Tibial artery (tissue), 4 donors: Measurements from ENCODE around the gene RIMBP2.
"Not testable (repeated sequence)": the region's sequence is repeated elsewhere in the genome, so short reads cannot be mapped to it uniquely, and the experiment has no call there.

ENCODE experiments used
- DNase-seq, 2 donors: peaks; one replicate each; pipeline ENCODE4 v3.0.0-alpha.2; 2019
- H3K27ac ChIP-seq, 2 donors: fragments of 200-600 bp; sonication (generic) in 1 of 2; 1 replicate in 1 of 2; 2 replicates in 1 of 2; pipeline ENCODE4 v1.5.1; 2018 to 2019; ENCODE audit warnings: mild to moderate bottlenecking in 1 of 2
- H3K27me3 ChIP-seq, 2 donors: fragments of 200-600 bp; sonication (generic) in 1 of 2; one replicate each; pipeline versions ENCODE4 v1.5.1 to v1.6.0; 2016 to 2019
- H3K36me3 ChIP-seq, 3 donors: fragments of 200-600 bp; sonication (generic) in 2 of 3; one replicate each; pipeline ENCODE4 v1.5.1; 2016 to 2019; ENCODE audit warnings: mild to moderate bottlenecking in 2 of 3
- H3K4me1 ChIP-seq, 4 donors: fragments of 200-600 bp; sonication (generic) in 2 of 4; 1 replicate in 3 of 4; 2 replicates in 1 of 4; pipeline ENCODE4 v1.5.1; 2016 to 2019
- H3K4me3 ChIP-seq, 2 donors: fragments of 200-600 bp; sonication (generic) in 1 of 2; 1 replicate in 1 of 2; 2 replicates in 1 of 2; pipeline ENCODE4 v1.5.1; 2018 to 2019; ENCODE audit warnings: mild to moderate bottlenecking in 2 of 2
- H3K9me3 ChIP-seq, 3 donors: fragments of 200-600 bp; sonication (generic) in 1 of 3; one replicate each; pipeline ENCODE4 v1.5.1; 2016 to 2019
- intact Hi-C: fragments of 100-400 bp; cut with DNase I; formaldehyde crosslinking; loops from one replicate; pipeline ENCODE4 v1.15.0; 2023; ENCODE audit warnings: low total_unique reads
- TF ChIP-seq, protein P1 (sequence below), 2 experiments: fragments of 200-600 bp in 1 of 2; fragments of 450-650 bp in 1 of 2; IDR thresholded peaks; one replicate each; pipeline ENCODE4 v1.5.1; 2017 to 2019; ENCODE audit warnings: antibody characterized with exemption in 2 of 2, mild to moderate bottlenecking in 1 of 2, moderate library complexity in 1 of 2

Gene RIMBP2

DNA sequence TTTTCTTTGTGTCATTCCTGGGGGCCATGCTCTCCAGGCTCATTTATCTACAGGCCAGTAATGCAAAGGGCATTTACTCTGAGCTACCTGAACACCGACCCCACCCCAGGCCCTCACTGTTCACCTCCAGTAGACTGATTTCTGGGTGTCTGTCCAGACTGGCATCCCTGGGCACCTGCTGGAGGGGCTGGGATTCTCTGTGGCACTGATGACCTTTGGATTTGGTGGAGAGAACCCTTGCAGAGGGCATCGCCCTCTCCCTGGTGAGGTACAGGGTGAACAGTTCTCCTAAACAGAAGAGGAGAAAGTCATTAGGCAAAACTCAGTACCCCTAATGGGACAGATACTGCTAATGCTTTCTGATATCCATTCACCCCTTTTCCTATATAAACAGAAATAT is 27.1 kb upstream of the RIMBP2 start:
- peaks cover 0 to 9% (median 6%) of the 10 kb centered on the region in 3 donors for H3K9me3 ChIP-seq
- H3K4me1 ChIP-seq, result peaks cover 0 to 5% (median 0%) of the 10 kb centered on the region in 4 donors
- intact Hi-C loops, result no loop called here
- no peaks in the 10 kb centered on the region for H3K36me3 ChIP-seq
- no peak for DNase-seq
- TF ChIP-seq, protein P1, sequence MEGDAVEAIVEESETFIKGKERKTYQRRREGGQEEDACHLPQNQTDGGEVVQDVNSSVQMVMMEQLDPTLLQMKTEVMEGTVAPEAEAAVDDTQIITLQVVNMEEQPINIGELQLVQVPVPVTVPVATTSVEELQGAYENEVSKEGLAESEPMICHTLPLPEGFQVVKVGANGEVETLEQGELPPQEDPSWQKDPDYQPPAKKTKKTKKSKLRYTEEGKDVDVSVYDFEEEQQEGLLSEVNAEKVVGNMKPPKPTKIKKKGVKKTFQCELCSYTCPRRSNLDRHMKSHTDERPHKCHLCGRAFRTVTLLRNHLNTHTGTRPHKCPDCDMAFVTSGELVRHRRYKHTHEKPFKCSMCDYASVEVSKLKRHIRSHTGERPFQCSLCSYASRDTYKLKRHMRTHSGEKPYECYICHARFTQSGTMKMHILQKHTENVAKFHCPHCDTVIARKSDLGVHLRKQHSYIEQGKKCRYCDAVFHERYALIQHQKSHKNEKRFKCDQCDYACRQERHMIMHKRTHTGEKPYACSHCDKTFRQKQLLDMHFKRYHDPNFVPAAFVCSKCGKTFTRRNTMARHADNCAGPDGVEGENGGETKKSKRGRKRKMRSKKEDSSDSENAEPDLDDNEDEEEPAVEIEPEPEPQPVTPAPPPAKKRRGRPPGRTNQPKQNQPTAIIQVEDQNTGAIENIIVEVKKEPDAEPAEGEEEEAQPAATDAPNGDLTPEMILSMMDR (IDR thresholded peaks at IDR 0.05), result no peak
- no peak overlapping the region for H3K27ac ChIP-seq
- H3K4me3 ChIP-seq, result no peak overlapping the region
- peaks cover 0 to 21% of the 10 kb centered on the region in 2 donors for H3K27me3 ChIP-seq

DNA sequence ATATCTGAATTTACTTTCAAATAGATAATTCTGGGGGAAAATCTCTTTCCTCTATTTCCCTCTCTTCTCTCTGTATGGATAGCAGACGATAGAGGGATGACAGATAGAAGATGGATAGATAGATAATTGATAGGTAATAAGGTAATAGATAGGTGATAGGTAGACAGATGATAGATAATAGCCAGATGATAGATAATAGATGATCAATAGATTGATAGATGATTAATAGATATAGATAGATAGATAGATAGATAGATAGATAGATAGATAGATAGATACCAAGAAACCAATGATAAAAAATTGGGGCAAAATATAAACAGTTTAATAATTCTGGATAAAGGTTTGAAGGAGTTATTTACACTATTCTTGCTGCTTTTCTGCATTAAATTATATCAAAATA is 26.6 kb upstream of the RIMBP2 start:
- no peak overlapping the region for H3K27ac ChIP-seq
- H3K4me1 ChIP-seq, result peaks cover 0 to under 1% (median 0%) of the 10 kb centered on the region in 4 donors
- H3K27me3 ChIP-seq, result peaks cover 0 to 23% of the 10 kb centered on the region in 2 donors
- DNase-seq, result no peak
- intact Hi-C loops, result no loop called here
- peaks cover 0 to 9% (median 6%) of the 10 kb centered on the region in 3 donors for H3K9me3 ChIP-seq
- TF ChIP-seq, protein P1 (IDR thresholded peaks at IDR 0.05), result no peak
- no peaks in the 10 kb centered on the region for H3K36me3 ChIP-seq
- no peak overlapping the region for H3K4me3 ChIP-seq

GRCh38 chr12:130742112-130742511 is 26.0 kb upstream of the RIMBP2 start:
- Histone ChIP-seq H3K27ac (no peak overlapping the region), H3K4me1 (no peaks in the 10 kb centered on the region), H3K36me3 (no peaks in the 10 kb centered on the region), H3K27me3 (peaks cover 0 to 23% of the 10 kb centered on the region in 2 donors), H3K9me3 (peaks cover 0 to 9% (median 6%) of the 10 kb centered on the region in 3 donors), H3K4me3 (no peak overlapping the region)
- TF ChIP-seq, protein P1 (IDR thresholded peaks at IDR 0.05), result no peak
- DNase-seq, result no peak
- intact Hi-C loops, result no loop called here

DNA sequence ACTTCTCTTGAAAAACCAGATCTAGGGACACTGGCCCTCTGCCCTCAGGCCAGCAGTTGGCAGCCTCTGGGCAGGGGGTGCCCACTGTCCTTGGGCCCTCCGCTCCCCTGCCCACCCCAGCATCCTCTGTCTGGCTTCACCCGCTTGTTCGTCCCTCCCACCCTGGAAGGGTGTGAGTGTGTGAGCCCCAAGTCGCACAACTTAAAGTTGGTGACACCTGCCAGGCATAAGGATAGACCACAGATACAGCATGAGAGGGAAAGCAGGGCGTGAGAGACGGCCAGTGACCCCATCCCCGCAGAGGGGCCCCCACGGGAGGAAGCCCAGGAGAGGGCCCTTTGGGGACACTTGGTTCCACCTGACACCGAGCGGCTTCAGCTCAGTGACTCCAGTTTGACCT is 23.5 kb upstream of the RIMBP2 start:
- no peak for DNase-seq
- TF ChIP-seq, protein P1 (IDR thresholded peaks at IDR 0.05), result no peak
- H3K9me3 ChIP-seq, result peaks cover 0 to 9% (median 6%) of the 10 kb centered on the region in 3 donors
- no peaks in the 10 kb centered on the region for H3K4me1 ChIP-seq
- H3K4me3 ChIP-seq, result no peak overlapping the region
- peaks cover 0 to 14% of the 10 kb centered on the region in 2 donors for H3K27me3 ChIP-seq
- no peak overlapping the region for H3K27ac ChIP-seq
- intact Hi-C loops, result no loop called here
- H3K36me3 ChIP-seq, result no peaks in the 10 kb centered on the region

DNA sequence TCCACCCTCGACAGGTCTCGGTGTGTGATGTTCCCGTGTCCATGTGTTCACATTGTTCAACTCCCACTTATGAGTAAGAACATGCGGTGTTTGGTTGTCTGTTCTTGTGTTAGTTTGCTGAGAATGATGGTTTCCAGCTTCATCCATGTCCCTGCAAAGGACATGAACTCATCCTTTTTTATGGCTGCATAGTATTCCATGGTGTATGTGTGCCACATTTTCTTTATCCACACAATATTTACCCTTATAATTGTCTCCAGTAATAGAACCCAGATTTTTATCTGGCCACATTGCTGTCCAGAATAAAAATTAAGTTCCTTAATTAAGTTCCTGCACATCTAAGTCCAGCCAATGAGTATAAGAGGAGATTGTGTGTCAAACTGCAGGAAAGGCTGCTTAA is 22.3 kb upstream of the RIMBP2 start:
- H3K36me3 ChIP-seq, H3K9me3 ChIP-seq, DNase-seq, intact Hi-C loops, H3K27ac ChIP-seq, H3K4me3 ChIP-seq, H3K4me1 ChIP-seq: not testable (repeated sequence)
- peaks cover 0 to 14% of the 10 kb centered on the region in 2 donors for H3K27me3 ChIP-seq

DNA sequence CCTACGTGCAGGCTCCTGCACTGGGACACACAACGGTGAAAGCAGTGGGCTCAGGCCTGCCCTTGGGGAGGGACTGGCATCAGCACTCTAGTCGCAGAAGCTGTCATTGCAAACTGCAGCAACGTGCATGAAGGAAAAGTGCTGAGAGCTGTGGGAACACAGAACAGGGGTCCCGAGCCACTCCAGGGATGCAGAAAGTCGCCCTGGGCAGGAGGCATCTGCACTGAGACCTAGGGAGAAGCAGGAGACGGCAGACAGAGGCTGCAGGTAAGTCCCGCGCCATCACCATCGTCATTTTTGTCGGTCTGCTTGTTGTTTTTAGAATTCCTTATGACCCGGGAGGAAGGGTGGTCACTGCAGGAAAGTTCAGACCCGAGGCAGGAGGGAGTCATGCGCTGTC is 21.6 kb upstream of the RIMBP2 start:
- no peaks in the 10 kb centered on the region for H3K36me3 ChIP-seq
- no peak for DNase-seq
- H3K27me3 ChIP-seq, result peaks cover 0 to 14% of the 10 kb centered on the region in 2 donors
- intact Hi-C loops, result no loop called here
- H3K27ac ChIP-seq, result no peak overlapping the region
- TF ChIP-seq, protein P1 (IDR thresholded peaks at IDR 0.05), result no peak
- H3K4me3 ChIP-seq, result no peak overlapping the region
- peaks cover 0 to 5% (median 4%) of the 10 kb centered on the region in 3 donors for H3K9me3 ChIP-seq
- no peaks in the 10 kb centered on the region for H3K4me1 ChIP-seq
